Naive thymus-derived CD4-positive, alpha-beta T cell (primary cell): ENCODE measurements around the gene MRPS18C. TPM values are rescaled to one million over a fixed set of nuclear protein-coding genes. Genes with fewer than 3 reads are reported as not detected.

Source experiments
- polyA plus RNA-seq, 2 donors: library from polyadenylated mRNA; unstranded; fragments of 300-500 nt; fragmentation: Illumina TruSeq; gene quantifications; one replicate each; pipeline ENCODE4 v1.2.3, GENCODE V29; 2021
- total RNA-seq, 6 experiments: library from RNA in 5 of 6; stranded (reverse) in 5 of 6; gene quantifications; 1 replicate in 5 of 6; 2 replicates in 1 of 6; pipeline ENCODE4 v1.2.3 and lab custom pipeline; 2021 to 2026

The MRPS18C gene
- total and polyA plus RNA-seq, 7 experiments from 2014 or later, result 18.4 to 63.4 (median 47.9) TPM

Other genes starting within 250 kb of the MRPS18C start
- 10 to 100 TPM in 3 of 5 experiments, 1 to 10 TPM in 2; 7.2 to 12.7 (median 10.2) TPM for gene COQ2, start 171.3 kb upstream of the MRPS18C start, total RNA-seq
- 1 to 10 TPM; 3.6 to 4.3 TPM for gene COQ2, start 171.3 kb upstream of the MRPS18C start, polyA plus RNA-seq
- 10 to 100 TPM in 2 of 5 experiments, 1 to 10 TPM in 3; 4.4 to 16.2 (median 6.6) TPM for gene HPSE, start 121.2 kb upstream of the MRPS18C start, total RNA-seq
- gene HPSE, start 121.2 kb upstream of the MRPS18C start, polyA plus RNA-seq, result 1 to 10 TPM; 3.8 to 6.3 TPM
- 10 to 100 TPM; 14.1 to 53.9 (median 40.4) TPM for gene HELQ, start 235 bp upstream of the MRPS18C start, total RNA-seq
- 10 to 100 TPM; 28.6 to 30.5 TPM for gene HELQ, start 235 bp upstream of the MRPS18C start, polyA plus RNA-seq
- gene ABRAXAS1, start 29.0 kb downstream of the MRPS18C start, total RNA-seq, result 10 to 100 TPM; 13.9 to 47.6 (median 24.9) TPM
- gene ABRAXAS1, start 29.0 kb downstream of the MRPS18C start, polyA plus RNA-seq, result 10 to 100 TPM; 15.4 to 19.2 TPM
- 10 to 100 TPM in 1 of 5 experiments, 1 to 10 TPM in 4; 3.0 to 14.6 (median 5.8) TPM for gene GPAT3, start 80.0 kb downstream of the MRPS18C start, total RNA-seq
- gene GPAT3, start 80.0 kb downstream of the MRPS18C start, polyA plus RNA-seq, result 1 to 10 TPM; 1.5 to 3.5 TPM